ENCODE data around the gene BHMT2.

Gene BHMT2

GRCh38 chr5:79070350-79070667 is 742 bp downstream of the BHMT2 start:
- DNase-seq, result no peak

GRCh38 chr5:79074641-79075040 is 5.1 kb downstream of the BHMT2 start:
- no peak for DNase-seq

- DNase-seq, result no peak
Measured at GRCh38 chr5:79075646-79076426, 6.3 kb downstream of the BHMT2 start.

- no peak for DNase-seq
Measured at GRCh38 chr5:79076819-79077218, 7.3 kb downstream of the BHMT2 start.

- no peak for DNase-seq
Measured at GRCh38 chr5:79077680-79078365, 8.3 kb downstream of the BHMT2 start.

GRCh38 chr5:79080804-79081203 is 11.2 kb downstream of the BHMT2 start:
- DNase-seq, result no peak

GRCh38 chr5:79081779-79082178 is 12.2 kb downstream of the BHMT2 start:
- DNase-seq, result no peak

- DNase-seq, result no peak
Measured at GRCh38 chr5:79086116-79086515, 16.5 kb downstream of the BHMT2 start.

GRCh38 chr5:79088507-79088906 is 18.9 kb downstream of the BHMT2 start:
- no peak for DNase-seq

GRCh38 chr5:79091064-79091463 is 21.5 kb downstream of the BHMT2 start:
- no peak for DNase-seq

- DNase-seq, result peak; percentile 34
Measured at GRCh38 chr5:79093762-79094161, 24.2 kb downstream of the BHMT2 start.

- DNase-seq, result no peak
Measured at GRCh38 chr5:79105868-79106267, 36.3 kb downstream of the BHMT2 start.

- no peak for DNase-seq
Measured at GRCh38 chr5:79107020-79107796, 37.6 kb downstream of the BHMT2 start.

- DNase-seq, result no peak
Measured at GRCh38 chr5:79108086-79108485, 38.5 kb downstream of the BHMT2 start.

- no peak for DNase-seq
Measured at GRCh38 chr5:79108792-79109191, 39.2 kb downstream of the BHMT2 start.

GRCh38 chr5:79109527-79110492 is 40.2 kb downstream of the BHMT2 start:
- DNase-seq, result peak; percentile 16

- peak; percentile 63 for DNase-seq
Measured at GRCh38 chr5:79111387-79111959, 41.9 kb downstream of the BHMT2 start, which contains the start of gene BHMT. BHMT (plus strand) TSS chr5:79111809; CDS start chr5:79111886, 77 bp downstream.

GRCh38 chr5:79111960-79112702 is 42.6 kb downstream of the BHMT2 start:
- DNase-seq, result peak; percentile 70

GRCh38 chr5:79112703-79113058 is 43.1 kb downstream of the BHMT2 start:
- no peak for DNase-seq

- no peak for DNase-seq
Measured at GRCh38 chr5:79119486-79119885, 49.9 kb downstream of the BHMT2 start.

GRCh38 chr5:79120221-79120620 is 50.7 kb downstream of the BHMT2 start:
- DNase-seq, result no peak

All from retina (tissue), 1 donor.